ENCODE data around the gene SOX6.

- no peak for TF ChIP-seq TAF1 (IDR thresholded peaks at IDR 0.05; ENCODE audit: low read depth, low read length)
- TF ChIP-seq POLR2A (IDR thresholded peaks at IDR 0.05; ENCODE audit: low read depth, low read length), result no peak
- TF ChIP-seq SPI1 (IDR thresholded peaks at IDR 0.05; ENCODE audit: low read depth, low read length), result no peak
These were observed 60.8 kb downstream of the SOX6 start for GRCh38 chr11:16295592-16295991.

Measured in GM12891 (cell line).